ENCODE data around the gene NCR2. TPM values are rescaled to one million over a fixed set of nuclear protein-coding genes. Genes with fewer than 3 reads are reported as not detected.

The NCR2 gene
- total RNA-seq, 2 experiments from 2014 or later: not detected

GRCh38 chr6:41332842-41333736, 2.3 kb upstream of the NCR2 start:
- intact Hi-C loops (cut with micrococcal nuclease; ENCODE audit: unreplicated experiment): no loop called here
- no TSS peak for BruUV-seq (replicated peaks)
- TF ChIP-seq EZH2phosphoT487 (IDR thresholded peaks at IDR 0.05; ENCODE audit: borderline replicate concordance, low read depth, low read length) (no peak), CTCF (conservative IDR thresholded peaks at IDR 0.05; ENCODE audit: low read length) (no peak)
- no peaks in the 10 kb centered on the region for H3K9me2 ChIP-seq (ENCODE audit: insufficient read depth, low read length)
- 0 out of 2 replicates have a peak overlapping the region, but pooled peaks have one; percentile 44 for H2AFZ ChIP-seq (ENCODE audit: low read length)
- no peak overlapping the region for H3K4me3 ChIP-seq (ENCODE audit: low read depth, low read length, poor library complexity, severe bottlenecking)
- no peaks in the 10 kb centered on the region for H3K9me3 ChIP-seq (ENCODE audit: low read length)
- POLR2A ChIA-PET: interaction anchor here (0.6 to 1.3 kb wide), 3 partner anchors 20 to 215 kb away, joined by 3 to 7 read pairs (median 3); no protein-coding TSS in a partner anchor
- H3K4me1 ChIP-seq (ENCODE audit: insufficient read depth, low read length, poor library complexity, severe bottlenecking): peaks cover 14% of the 10 kb centered on the region
- no peaks in the 10 kb centered on the region for H3K79me2 ChIP-seq (ENCODE audit: insufficient read depth, low read depth, low read length)
- H4K20me1 ChIP-seq (ENCODE audit: insufficient read depth, low read length): no peaks in the 10 kb centered on the region
- H3K36me3 ChIP-seq (ENCODE audit: insufficient read depth, low read length): no peaks in the 10 kb centered on the region
- CTCF ChIA-PET (ENCODE audit: unreplicated experiment): interaction anchor here (0.6 kb wide), 1 partner anchor 1749 kb away, joined by 3 read pairs; no protein-coding TSS in a partner anchor
- DNase-seq (ENCODE audit: low spot score): no peak
- no peak overlapping the region for H3K27ac ChIP-seq (ENCODE audit: low read depth, low read length, poor library complexity, severe bottlenecking)
- H3K4me2 ChIP-seq (ENCODE audit: low read length): no peak overlapping the region

DNA sequence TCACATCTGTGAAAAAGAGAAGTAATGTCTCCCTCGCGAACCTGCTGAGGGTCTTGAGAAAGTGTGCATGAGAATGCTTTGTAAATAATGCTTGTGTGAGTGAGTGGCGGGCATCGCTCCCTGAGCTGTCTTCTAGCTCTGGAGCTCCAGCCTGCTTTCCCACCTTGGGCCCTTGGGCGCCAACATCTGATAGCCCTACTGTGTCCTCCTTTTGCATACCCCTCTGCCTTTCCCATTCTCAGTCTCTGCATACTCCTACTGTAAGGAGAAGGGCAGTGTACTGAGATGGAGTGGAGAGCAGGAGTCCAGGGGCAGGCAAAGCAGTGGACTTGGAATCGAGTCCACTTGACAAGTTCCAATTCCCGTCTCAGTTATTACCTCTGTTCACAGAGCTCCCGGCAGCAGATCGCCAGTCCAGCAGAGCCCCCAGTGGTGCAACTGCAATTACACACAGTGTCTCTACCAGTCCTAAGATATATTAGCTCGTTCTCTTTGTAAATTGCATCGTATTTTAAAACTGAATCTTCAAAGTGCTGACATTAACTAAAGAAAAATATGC, 847 bp upstream of the NCR2 start:
- H3K4me2 ChIP-seq (ENCODE audit: low read length): peak overlapping the region; percentile 33
- H3K4me3 ChIP-seq (ENCODE audit: low read depth, low read length, poor library complexity, severe bottlenecking): no peak overlapping the region
- H3K9me3 ChIP-seq (ENCODE audit: low read length): no peaks in the 10 kb centered on the region
- H3K27ac ChIP-seq (ENCODE audit: low read depth, low read length, poor library complexity, severe bottlenecking): no peak overlapping the region
- H4K20me1 ChIP-seq (ENCODE audit: insufficient read depth, low read length): no peaks in the 10 kb centered on the region
- peak overlapping the region; percentile 44; the same call in 1 of the 2 replicates for H2AFZ ChIP-seq (ENCODE audit: low read length)
- H3K79me2 ChIP-seq (ENCODE audit: insufficient read depth, low read depth, low read length): no peaks in the 10 kb centered on the region
- intact Hi-C loops (cut with micrococcal nuclease; ENCODE audit: unreplicated experiment): no loop called here
- TF ChIP-seq EZH2phosphoT487 (IDR thresholded peaks at IDR 0.05; ENCODE audit: borderline replicate concordance, low read depth, low read length): no peak
- peak; percentile 49 for TF ChIP-seq CTCF (conservative IDR thresholded peaks at IDR 0.05; ENCODE audit: low read length)
- no peaks in the 10 kb centered on the region for H3K36me3 ChIP-seq (ENCODE audit: insufficient read depth, low read length)
- CTCF ChIA-PET (ENCODE audit: unreplicated experiment): no interaction called here
- peaks cover 14% of the 10 kb centered on the region for H3K4me1 ChIP-seq (ENCODE audit: insufficient read depth, low read length, poor library complexity, severe bottlenecking)
- H3K9me2 ChIP-seq (ENCODE audit: insufficient read depth, low read length): no peaks in the 10 kb centered on the region
- POLR2A ChIA-PET: interaction anchor here (0.6 to 0.8 kb wide), 2 partner anchors 13 to 66 kb away, joined by 3 to 5 read pairs; no protein-coding TSS in a partner anchor
- BruUV-seq (replicated peaks): no TSS peak
- peak; percentile 8 for DNase-seq (ENCODE audit: low spot score)

Measured in OCI-LY7 (cell line).